IgD-negative memory B cell (primary cell): ENCODE data around the gene IQCB1. TPM values are rescaled to one million over a fixed set of nuclear protein-coding genes. Genes with fewer than 3 reads are reported as not detected.
"Not testable (repeated sequence)": the region's sequence is repeated elsewhere in the genome, so short reads cannot be mapped to it uniquely, and the experiment has no call there.

Experiments
- H3K27ac Mint-ChIP-seq, 3 donors: one replicate each; pipeline ENCODE4 v1.8.0; 2020 to 2022; ENCODE audit warnings: mild to moderate bottlenecking in 3 of 3, mixed read lengths in 3 of 3, moderate library complexity in 1 of 3
- H3K27me3 Mint-ChIP-seq: one replicate; pipeline ENCODE4 v1.8.0; 2021; ENCODE audit warnings: mixed read lengths
- H3K36me3 Mint-ChIP-seq: one replicate; pipeline ENCODE4 v1.8.0; 2020; ENCODE audit warnings: mild to moderate bottlenecking, mixed read lengths
- H3K4me1 Mint-ChIP-seq, 3 donors: one replicate each; pipeline ENCODE4 v1.8.0; 2020 to 2022; ENCODE audit warnings: mixed read lengths in 3 of 3, mild to moderate bottlenecking in 1 of 3
- H3K4me3 Mint-ChIP-seq, 4 donors: one replicate each; pipeline ENCODE4 v1.8.0; 2020 to 2022; ENCODE audit warnings: mild to moderate bottlenecking in 4 of 4, mixed read lengths in 4 of 4, moderate library complexity in 3 of 4
- H3K9me3 Mint-ChIP-seq, 3 donors: one replicate each; pipeline ENCODE4 v1.8.0; 2020 to 2021; ENCODE audit warnings: mixed read lengths in 3 of 3, mild to moderate bottlenecking in 1 of 3
- polyA plus RNA-seq: library from polyadenylated mRNA; unstranded; fragments of 300-500 nt; fragmentation: Illumina TruSeq; gene quantifications from one replicate; pipeline ENCODE4 v1.2.3, GENCODE V29; 2021

IQCB1 gene
- polyA plus RNA-seq, result 28.6 TPM

DNA sequence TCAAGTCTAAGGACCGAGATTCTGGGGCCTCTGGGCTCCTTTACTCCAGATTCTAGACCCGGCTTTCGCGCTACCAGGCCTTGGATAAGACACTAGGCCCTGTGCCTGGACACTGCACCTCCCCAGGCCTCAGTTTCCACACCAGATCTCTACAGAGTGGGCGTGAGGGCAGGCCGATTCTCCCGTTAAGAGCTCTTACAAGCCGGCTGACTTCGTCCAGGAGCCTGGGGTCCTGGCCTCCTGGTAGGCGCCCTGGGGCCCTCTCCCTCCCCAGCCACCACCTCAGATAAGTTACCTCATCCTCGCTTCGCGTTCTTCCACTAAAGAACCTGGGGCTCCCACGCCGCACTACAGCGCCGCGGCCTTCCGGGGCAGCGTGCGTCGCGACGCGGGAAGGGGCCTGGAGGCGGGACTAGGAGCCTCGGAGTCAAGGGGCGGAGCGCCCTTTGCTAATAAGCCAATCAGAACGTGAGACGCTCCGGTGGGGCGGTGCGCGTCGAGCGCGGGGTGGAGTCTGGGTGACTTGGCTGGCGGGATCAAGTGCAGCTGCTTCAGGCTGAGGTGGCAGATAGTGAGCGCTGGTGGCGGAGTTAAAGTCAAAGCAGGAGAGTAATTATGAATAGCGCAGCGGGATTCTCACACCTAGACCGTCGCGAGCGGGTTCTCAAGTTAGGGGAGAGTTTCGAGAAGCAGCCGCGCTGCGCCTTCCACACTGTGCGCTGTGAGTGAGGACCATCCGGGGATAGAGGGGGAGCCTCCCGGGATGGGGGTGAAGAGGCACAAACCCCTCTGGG lies at the start of gene IQCB1, which contains the start of gene EAF2:
IQCB1 (minus strand) TSS at position 390 of the 794 bp plus-strand sequence. CDS start 6,100 bp downstream, outside the sequence.
EAF2 (plus strand) TSS at position 539 of the 794 bp plus-strand sequence; CDS start at position 616, 77 bp downstream.
- peaks cover 35 to 55% (median 37%) of the 10 kb centered on the region in 3 donors for H3K4me1 Mint-ChIP-seq
- H3K27ac Mint-ChIP-seq, result peak within 1 kb of the TSS; percentile 36 to 91 (median 75)
- peaks cover 9% of the 10 kb centered on the region for H3K36me3 Mint-ChIP-seq
- no peaks in the 10 kb centered on the region for H3K9me3 Mint-ChIP-seq
- H3K27me3 Mint-ChIP-seq, result no peaks in the 10 kb centered on the region
- H3K4me3 Mint-ChIP-seq, result peak within 1 kb of the TSS; percentile 85 to 97 (median 92)

GRCh38 chr3:121883507-121883906 lies 48.6 kb upstream of the IQCB1 start:
- Mint-ChIP-seq H3K9me3 (no peaks in the 10 kb centered on the region), H3K4me3 (no peak overlapping the region), H3K27me3 (no peaks in the 10 kb centered on the region), H3K36me3 (peaks cover 10% of the 10 kb centered on the region), H3K4me1 (peaks cover 1 to 9% (median 5%) of the 10 kb centered on the region in 3 donors), H3K27ac (no peak overlapping the region)

DNA sequence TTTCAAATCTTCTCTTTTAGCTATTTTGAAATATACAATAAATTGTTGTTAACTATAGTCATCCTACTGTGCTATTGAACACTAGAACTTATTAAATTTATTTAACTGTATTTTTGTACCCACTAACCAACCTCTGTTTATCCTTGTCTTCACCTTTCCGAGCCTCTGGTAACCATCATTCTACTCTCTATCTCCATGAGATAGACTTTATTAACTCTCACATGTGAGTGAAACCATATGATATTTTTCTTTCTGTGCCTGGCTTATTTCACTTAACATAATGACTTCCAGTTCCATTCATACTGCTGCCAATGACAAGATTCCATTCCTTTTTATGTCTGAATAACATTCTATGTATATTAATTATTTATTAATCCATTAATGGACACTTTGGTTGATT lies 43.6 kb upstream of the IQCB1 start:
- no peak overlapping the region for H3K4me3 Mint-ChIP-seq
- peaks cover 12% of the 10 kb centered on the region for H3K36me3 Mint-ChIP-seq
- H3K4me1 Mint-ChIP-seq, result peaks cover 6 to 11% (median 10%) of the 10 kb centered on the region in 3 donors
- H3K9me3 Mint-ChIP-seq, result no peaks in the 10 kb centered on the region
- H3K27ac Mint-ChIP-seq, result peak overlapping the region in 1 of 3 donors; percentile 9
- no peaks in the 10 kb centered on the region for H3K27me3 Mint-ChIP-seq

GRCh38 chr3:121871430-121871829 lies 36.6 kb upstream of the IQCB1 start:
- Mint-ChIP-seq H3K4me1 (peaks cover 19 to 38% (median 35%) of the 10 kb centered on the region in 3 donors), H3K9me3 (no peaks in the 10 kb centered on the region), H3K36me3 (peaks cover 7% of the 10 kb centered on the region), H3K27me3 (no peaks in the 10 kb centered on the region), H3K27ac (peak overlapping the region in 1 of 3 donors; percentile 3), H3K4me3 (no peak overlapping the region)

DNA sequence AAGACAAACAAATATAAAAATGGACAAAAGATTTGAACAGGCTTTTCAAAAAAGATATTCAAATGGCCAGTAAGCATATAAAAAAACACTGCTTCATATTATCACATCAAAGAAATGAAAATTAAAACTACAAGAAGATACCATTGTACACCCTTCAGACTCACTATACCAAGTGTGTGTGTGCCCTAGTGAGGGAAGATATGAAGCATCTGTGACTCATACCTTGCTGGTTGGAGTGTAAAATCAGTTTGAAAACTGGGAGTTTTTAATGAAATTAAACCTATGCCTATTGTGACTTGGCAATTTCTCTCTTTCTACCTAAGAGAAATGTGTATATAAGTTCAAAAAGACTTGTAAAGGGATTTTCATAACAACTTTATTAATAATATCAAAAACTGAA lies 35.9 kb upstream of the IQCB1 start:
- H3K4me3 Mint-ChIP-seq, result no peak overlapping the region
- peaks cover 10% of the 10 kb centered on the region for H3K36me3 Mint-ChIP-seq
- peaks cover 16 to 38% (median 34%) of the 10 kb centered on the region in 3 donors for H3K4me1 Mint-ChIP-seq

GRCh38 chr3:121869736-121870135 lies 34.9 kb upstream of the IQCB1 start:
- H3K36me3 Mint-ChIP-seq, result peaks cover 10% of the 10 kb centered on the region
- H3K9me3 Mint-ChIP-seq, result no peaks in the 10 kb centered on the region
- no peaks in the 10 kb centered on the region for H3K27me3 Mint-ChIP-seq

More for the DNA sequence above, 35.9 kb upstream of the IQCB1 start:
- no peaks in the 10 kb centered on the region for H3K27me3 Mint-ChIP-seq
- H3K9me3 Mint-ChIP-seq, result no peaks in the 10 kb centered on the region
- peak overlapping the region in 1 of 3 donors; percentile 17 for H3K27ac Mint-ChIP-seq

DNA sequence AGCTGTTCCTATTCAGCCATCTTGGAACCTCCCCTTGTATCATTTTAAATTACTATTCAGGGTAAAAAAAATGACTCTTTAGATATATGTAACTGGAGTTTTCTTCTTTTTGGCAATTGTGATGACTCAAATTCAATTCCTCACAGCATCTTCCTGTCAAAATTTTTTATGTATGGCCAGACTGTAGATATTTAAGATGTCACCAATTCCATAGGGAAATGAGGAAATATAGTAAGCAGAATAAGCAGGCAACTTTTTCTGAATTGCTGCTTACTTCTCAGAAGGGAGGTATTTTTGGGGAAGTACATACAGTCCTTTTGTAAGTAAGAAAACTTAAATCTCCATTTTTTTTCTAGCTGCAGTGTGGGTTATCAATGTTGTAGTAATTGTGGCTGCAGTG lies 28.9 kb upstream of the IQCB1 start:
- peaks cover 21 to 31% (median 22%) of the 10 kb centered on the region in 3 donors for H3K4me1 Mint-ChIP-seq
- H3K4me3 Mint-ChIP-seq, result no peak overlapping the region
- no peaks in the 10 kb centered on the region for H3K27me3 Mint-ChIP-seq
- peak overlapping the region in 1 of 3 donors; percentile 41 for H3K27ac Mint-ChIP-seq
- H3K36me3 Mint-ChIP-seq, result peaks cover 25% of the 10 kb centered on the region
- no peaks in the 10 kb centered on the region for H3K9me3 Mint-ChIP-seq

More at GRCh38 chr3:121869736-121870135, 34.9 kb upstream of the IQCB1 start:
- Mint-ChIP-seq H3K27ac (peak overlapping the region in 1 of 3 donors; percentile 85), H3K4me1 (peaks cover 11 to 38% (median 32%) of the 10 kb centered on the region in 3 donors), H3K4me3 (peak overlapping the region in 1 of 4 donors; percentile 61)

DNA sequence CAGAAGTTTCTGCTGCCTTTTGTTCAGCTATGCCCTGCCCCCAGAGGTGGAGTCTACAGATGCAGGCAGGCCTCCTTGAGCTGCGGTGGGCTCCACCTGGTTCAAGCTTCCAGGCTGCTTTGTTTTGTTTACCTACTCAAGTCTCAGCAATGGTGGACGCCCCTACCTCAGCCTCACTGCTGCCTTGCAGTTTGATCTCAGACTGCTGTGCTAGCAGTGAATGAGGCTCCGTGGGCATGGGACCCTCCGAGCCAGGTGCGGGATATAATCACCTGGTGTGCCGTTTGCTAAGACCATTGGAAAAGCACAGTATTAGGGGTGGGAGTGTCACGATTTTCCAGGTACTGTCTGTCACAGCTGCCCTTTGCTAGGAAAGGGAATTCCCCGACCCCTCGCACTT lies 28.4 kb upstream of the IQCB1 start:
- Mint-ChIP-seq H3K4me1 (peaks cover 20 to 28% (median 21%) of the 10 kb centered on the region in 3 donors), H3K36me3 (peaks cover 25% of the 10 kb centered on the region)
- H3K4me3 Mint-ChIP-seq, H3K9me3 Mint-ChIP-seq, H3K27me3 Mint-ChIP-seq, H3K27ac Mint-ChIP-seq: not testable (repeated sequence)

DNA sequence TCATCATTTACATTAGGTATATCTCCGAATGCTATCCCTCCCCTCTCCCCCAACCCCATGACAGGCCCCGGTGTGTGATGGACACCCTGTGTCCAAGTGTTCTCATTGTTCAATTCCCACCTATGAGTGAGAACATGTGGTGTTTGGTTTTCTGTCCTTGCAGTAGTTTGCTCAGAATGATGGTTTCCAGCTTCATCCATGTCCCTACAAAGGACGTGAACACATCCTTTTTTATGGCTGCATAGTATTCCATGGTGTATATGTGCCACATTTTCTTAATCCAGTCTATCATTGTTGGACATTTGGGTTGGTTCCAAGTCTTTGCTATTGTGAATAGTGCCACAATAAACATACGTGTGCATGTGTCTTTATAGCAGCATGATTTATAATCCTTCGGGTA lies 22.9 kb upstream of the IQCB1 start:
- H3K36me3 Mint-ChIP-seq, result peaks cover 24% of the 10 kb centered on the region
- not testable (repeated sequence) for H3K27me3 Mint-ChIP-seq, H3K4me3 Mint-ChIP-seq, H3K9me3 Mint-ChIP-seq, H3K27ac Mint-ChIP-seq
- peaks cover 19 to 27% (median 20%) of the 10 kb centered on the region in 3 donors for H3K4me1 Mint-ChIP-seq

GRCh38 chr3:121855555-121855954 lies 20.7 kb upstream of the IQCB1 start:
- no peaks in the 10 kb centered on the region for H3K27me3 Mint-ChIP-seq
- no peak overlapping the region for H3K27ac Mint-ChIP-seq
- peaks cover 17% of the 10 kb centered on the region for H3K36me3 Mint-ChIP-seq
- no peak overlapping the region for H3K4me3 Mint-ChIP-seq
- peaks cover 18 to 27% (median 19%) of the 10 kb centered on the region in 3 donors for H3K4me1 Mint-ChIP-seq
- peaks cover 0 to 3% (median 0%) of the 10 kb centered on the region in 3 donors for H3K9me3 Mint-ChIP-seq

GRCh38 chr3:121852256-121852655 lies 17.4 kb upstream of the IQCB1 start:
- peak overlapping the region in 2 of 3 donors; percentile 83 for H3K27ac Mint-ChIP-seq
- H3K36me3 Mint-ChIP-seq, result peaks cover 8% of the 10 kb centered on the region
- H3K9me3 Mint-ChIP-seq, result no peaks in the 10 kb centered on the region
- H3K4me3 Mint-ChIP-seq, result no peak overlapping the region
- H3K4me1 Mint-ChIP-seq, result peaks cover 12 to 42% (median 29%) of the 10 kb centered on the region in 3 donors
- H3K27me3 Mint-ChIP-seq, result no peaks in the 10 kb centered on the region

- Mint-ChIP-seq H3K27me3 (no peaks in the 10 kb centered on the region), H3K36me3 (peaks cover 8% of the 10 kb centered on the region), H3K4me3 (no peak overlapping the region), H3K9me3 (no peaks in the 10 kb centered on the region), H3K4me1 (peaks cover 14 to 41% (median 27%) of the 10 kb centered on the region in 3 donors), H3K27ac (peak overlapping the region in 1 of 3 donors; percentile 10)
These were observed 10.0 kb upstream of the IQCB1 start for GRCh38 chr3:121844892-121845291.

DNA sequence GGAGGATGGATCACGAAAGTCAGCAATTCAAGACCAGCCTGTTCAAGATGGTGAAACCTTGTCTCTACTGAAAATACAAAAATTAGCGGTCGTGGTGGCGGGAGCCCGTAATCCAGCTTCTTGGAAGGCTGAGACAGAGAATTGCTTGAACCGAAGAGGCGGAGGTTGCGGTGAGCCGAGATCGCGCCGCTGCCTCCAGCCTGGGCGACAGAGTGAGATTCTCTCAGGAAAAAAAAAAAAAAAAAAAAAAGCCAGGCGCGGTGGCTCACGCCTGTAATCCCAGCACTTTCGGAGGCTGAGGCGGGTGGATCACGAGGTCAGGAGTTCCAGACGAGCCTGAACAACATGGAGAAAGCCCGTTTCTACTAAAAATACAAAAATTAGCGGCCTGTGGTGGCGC lies 5.1 kb upstream of the IQCB1 start:
- no peaks in the 10 kb centered on the region for H3K9me3 Mint-ChIP-seq
- H3K4me3 Mint-ChIP-seq, result no peak overlapping the region
- H3K27ac Mint-ChIP-seq, result no peak overlapping the region
- H3K4me1 Mint-ChIP-seq, result peaks cover 24 to 40% (median 31%) of the 10 kb centered on the region in 3 donors
- no peaks in the 10 kb centered on the region for H3K27me3 Mint-ChIP-seq
- peaks cover 3% of the 10 kb centered on the region for H3K36me3 Mint-ChIP-seq

DNA sequence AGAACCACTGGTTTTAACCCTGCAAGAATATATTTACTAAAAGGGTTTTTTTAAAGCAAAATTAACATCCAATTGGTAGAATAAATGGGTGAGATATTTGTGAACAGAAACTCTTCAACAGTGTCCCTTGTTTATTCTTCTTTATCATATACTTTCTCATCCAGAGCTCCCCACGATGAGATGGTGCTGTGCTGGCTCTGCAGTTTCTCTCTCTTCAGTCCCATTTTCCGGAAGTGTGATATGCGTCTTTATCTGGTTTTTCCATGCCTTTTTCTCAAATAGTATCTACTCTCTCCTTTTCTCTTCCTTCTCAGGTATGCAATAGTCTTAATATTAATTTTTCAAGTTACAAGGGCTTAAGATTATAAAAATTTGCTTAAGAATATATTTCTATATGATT lies 1.6 kb upstream of the IQCB1 start:
- H3K4me1 Mint-ChIP-seq, result peaks cover 34 to 51% (median 36%) of the 10 kb centered on the region in 3 donors
- peak overlapping the region in 2 of 3 donors; percentile 36 to 75 for H3K27ac Mint-ChIP-seq
- no peaks in the 10 kb centered on the region for H3K27me3 Mint-ChIP-seq
- no peaks in the 10 kb centered on the region for H3K9me3 Mint-ChIP-seq
- H3K4me3 Mint-ChIP-seq, result peak overlapping the region; percentile 85 to 97 (median 92)
- H3K36me3 Mint-ChIP-seq, result peaks cover 9% of the 10 kb centered on the region

GRCh38 chr3:121836064-121836463 lies 1.2 kb upstream of the IQCB1 start:
- H3K4me3 Mint-ChIP-seq, result peak overlapping the region; percentile 85 to 97 (median 92)
- H3K9me3 Mint-ChIP-seq, result no peaks in the 10 kb centered on the region
- H3K4me1 Mint-ChIP-seq, result peaks cover 34 to 53% (median 37%) of the 10 kb centered on the region in 3 donors
- peaks cover 9% of the 10 kb centered on the region for H3K36me3 Mint-ChIP-seq
- peak overlapping the region; percentile 36 to 91 (median 75) for H3K27ac Mint-ChIP-seq
- no peaks in the 10 kb centered on the region for H3K27me3 Mint-ChIP-seq
